NB4 (cell line): ENCODE measurements around the gene CHI3L1.

Source experiments
- CTCF ChIP-seq: IDR thresholded peaks from one replicate; pipeline ENCODE4 v1.5.1; 2012; ENCODE audit warnings: low read depth, low read length
- MAX ChIP-seq: IDR thresholded peaks from 2 replicates; pipeline ENCODE4 v1.6.1; 2011; ENCODE audit warnings: low read depth, low read length
- MYC ChIP-seq: IDR thresholded peaks from 2 replicates; pipeline ENCODE4 v1.6.1; 2011; ENCODE audit warnings: low read depth, low read length
- POLR2A ChIP-seq: IDR thresholded peaks from 2 replicates; pipeline ENCODE4 v1.6.1; 2011; ENCODE audit warnings: mild to moderate bottlenecking; ENCODE audit not compliant: insufficient read length; ENCODE audit errors: extremely low read depth

- TF ChIP-seq CTCF (no peak), POLR2A (no peak), MYC (no peak), MAX (no peak)
Observed at GRCh38 chr1:203183828-203184227, 2.7 kb downstream of the CHI3L1 start.
